Erythroblast (primary cell): ENCODE data around the gene SLC6A13.

ENCODE experiments used
- GATA1 ChIP-seq: IDR thresholded peaks from 2 replicates; pipeline ENCODE4 v1.6.1; 2011; ENCODE audit warnings: low read depth, mild to moderate bottlenecking, control low read depth, low read length, moderate library complexity
- POLR2A ChIP-seq: IDR thresholded peaks from 2 replicates; pipeline ENCODE4 v1.6.1; 2011; ENCODE audit warnings: mild to moderate bottlenecking, low read length

DNA sequence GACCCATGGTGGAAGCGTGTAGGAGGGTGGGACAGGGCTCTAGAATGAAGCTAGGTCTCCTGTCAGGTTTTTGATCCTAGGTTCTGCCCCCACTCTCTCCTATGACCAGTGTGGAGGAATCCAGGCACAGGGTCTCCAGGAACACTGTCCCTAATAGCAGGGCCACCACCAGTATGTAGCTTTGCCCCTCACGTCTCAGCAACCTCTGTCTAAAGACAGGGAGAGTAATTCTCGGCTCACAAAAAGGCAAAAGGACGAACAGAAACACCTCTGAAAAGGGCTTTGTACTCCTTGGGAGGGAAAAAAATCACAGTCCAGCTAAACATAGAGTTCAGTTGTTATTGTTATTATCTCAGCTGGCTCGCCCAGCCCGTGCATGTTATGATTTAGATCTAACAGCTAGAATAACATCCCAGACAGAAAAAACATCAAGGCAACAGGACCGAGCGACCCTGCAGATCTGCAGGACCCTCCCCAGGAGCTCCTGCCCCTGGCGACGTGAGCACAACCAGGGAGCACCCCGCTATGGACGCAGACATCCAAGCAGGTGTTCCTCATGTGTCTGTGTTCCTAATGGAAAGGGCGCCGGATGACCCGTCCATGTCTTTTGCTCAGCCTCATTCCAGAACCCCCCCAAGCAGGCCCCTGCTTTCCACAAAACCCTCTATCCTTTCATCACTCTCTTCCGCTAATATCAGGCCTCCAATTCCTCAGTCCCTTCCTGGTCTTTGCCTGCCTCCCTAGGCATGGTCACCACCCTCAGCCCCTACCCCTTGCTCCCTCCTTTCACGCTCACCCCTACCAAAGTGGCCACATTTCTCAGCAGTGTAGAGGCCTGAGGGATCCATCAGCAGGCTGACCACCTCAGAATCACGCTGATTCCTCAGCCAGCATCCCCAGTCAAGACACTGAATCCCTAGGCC lies 34.5 kb downstream of the SLC6A13 start:
- TF ChIP-seq POLR2A, result no peak
- TF ChIP-seq GATA1, result no peak
